ENCODE results near the gene SNRNP25.

Gene SNRNP25

GRCh38 chr16:63998-64913 is 10.6 kb downstream of the SNRNP25 start:
- no peak for DNase-seq

DNA sequence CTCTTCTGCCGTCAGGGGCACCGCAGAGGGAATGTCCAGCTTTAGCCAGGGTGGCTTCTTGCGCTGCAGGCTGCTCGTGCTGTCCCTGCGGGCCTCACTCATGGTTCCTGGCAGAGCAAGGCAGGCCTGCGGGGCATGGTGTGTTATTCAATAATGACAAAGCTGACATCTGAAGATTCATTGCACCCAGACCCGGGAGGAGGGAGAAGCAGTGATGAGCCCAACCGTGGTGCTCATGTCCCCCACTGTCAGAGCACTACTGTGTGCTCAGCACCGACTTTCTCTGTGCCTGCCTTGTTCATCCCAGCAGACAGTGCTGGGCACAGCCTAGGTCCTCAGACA is 11.3 kb downstream of the SNRNP25 start:
- no peak for DNase-seq

- peak; percentile 66 to 82 for DNase-seq
These were observed 12.1 kb downstream of the SNRNP25 start for GRCh38 chr16:65745-66144.

- no peak for DNase-seq
These were observed 12.9 kb downstream of the SNRNP25 start for GRCh38 chr16:66309-67182.

GRCh38 chr16:67183-67791 is 13.7 kb downstream of the SNRNP25 start:
- DNase-seq, result no peak

DNA sequence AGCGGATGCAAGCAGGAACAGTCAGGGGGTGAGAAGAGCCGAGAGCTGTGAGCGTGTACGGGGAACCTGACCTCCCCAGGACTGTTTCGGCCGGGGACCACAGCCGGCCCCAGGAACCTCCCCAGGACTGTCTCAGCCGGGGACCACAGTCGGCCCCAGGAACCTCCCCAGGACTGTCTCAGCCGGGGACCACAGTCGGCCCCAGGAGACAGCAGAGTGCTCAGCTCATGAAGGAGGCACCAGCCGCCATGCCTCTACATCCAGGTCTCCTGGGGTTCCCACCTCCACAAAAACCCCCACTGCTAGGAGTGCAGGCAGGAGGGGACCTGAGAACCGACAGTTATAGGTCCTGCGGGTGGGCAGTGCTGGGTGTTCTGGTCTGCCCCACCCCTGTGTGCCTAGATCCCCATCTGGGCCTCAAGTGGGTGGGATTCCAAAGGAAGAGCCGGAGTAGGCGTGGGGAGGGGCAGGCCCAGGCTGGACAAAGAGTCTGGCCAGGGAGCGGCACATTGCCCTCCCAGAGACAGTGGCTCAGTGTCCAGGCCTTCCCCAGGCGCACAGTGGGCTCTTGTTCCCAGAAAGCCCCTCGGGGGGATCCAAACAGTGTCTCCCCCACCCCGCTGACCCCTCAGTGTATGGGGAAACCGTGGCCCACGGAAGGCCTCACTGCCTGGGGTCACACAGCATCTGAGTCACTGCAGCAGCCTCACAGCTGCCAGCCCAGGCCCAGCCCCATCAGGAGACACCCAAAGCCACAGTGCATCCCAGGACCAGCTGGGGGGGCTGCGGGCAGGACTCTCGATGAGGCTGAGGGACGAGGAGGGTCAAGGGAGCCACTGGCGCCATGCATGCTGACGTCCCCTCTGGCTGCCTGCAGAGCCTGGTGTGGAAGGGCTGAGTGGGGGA is 14.5 kb downstream of the SNRNP25 start:
- no peak for DNase-seq

GRCh38 chr16:69181-69580 is 15.6 kb downstream of the SNRNP25 start:
- no peak for DNase-seq

DNA sequence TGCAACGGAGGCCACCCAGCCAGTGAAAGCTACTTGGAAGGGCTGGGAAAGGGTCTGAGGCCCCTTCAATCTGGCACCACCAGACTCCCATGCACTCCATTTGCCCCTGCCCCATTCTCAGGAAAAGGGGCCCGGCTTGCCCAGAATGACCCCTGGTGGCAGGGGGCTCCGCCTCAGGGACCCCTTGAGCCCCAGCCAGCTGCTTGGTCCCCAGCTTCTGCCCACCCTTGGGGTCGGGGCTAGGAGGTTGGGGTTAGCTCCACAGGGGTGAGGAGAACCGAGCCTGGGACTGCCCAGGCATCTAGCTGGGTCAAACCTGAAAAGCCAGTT is 17.5 kb downstream of the SNRNP25 start:
- DNase-seq, result no peak

- DNase-seq, result no peak
These were observed 18.1 kb downstream of the SNRNP25 start for GRCh38 chr16:71540-72401.

DNA sequence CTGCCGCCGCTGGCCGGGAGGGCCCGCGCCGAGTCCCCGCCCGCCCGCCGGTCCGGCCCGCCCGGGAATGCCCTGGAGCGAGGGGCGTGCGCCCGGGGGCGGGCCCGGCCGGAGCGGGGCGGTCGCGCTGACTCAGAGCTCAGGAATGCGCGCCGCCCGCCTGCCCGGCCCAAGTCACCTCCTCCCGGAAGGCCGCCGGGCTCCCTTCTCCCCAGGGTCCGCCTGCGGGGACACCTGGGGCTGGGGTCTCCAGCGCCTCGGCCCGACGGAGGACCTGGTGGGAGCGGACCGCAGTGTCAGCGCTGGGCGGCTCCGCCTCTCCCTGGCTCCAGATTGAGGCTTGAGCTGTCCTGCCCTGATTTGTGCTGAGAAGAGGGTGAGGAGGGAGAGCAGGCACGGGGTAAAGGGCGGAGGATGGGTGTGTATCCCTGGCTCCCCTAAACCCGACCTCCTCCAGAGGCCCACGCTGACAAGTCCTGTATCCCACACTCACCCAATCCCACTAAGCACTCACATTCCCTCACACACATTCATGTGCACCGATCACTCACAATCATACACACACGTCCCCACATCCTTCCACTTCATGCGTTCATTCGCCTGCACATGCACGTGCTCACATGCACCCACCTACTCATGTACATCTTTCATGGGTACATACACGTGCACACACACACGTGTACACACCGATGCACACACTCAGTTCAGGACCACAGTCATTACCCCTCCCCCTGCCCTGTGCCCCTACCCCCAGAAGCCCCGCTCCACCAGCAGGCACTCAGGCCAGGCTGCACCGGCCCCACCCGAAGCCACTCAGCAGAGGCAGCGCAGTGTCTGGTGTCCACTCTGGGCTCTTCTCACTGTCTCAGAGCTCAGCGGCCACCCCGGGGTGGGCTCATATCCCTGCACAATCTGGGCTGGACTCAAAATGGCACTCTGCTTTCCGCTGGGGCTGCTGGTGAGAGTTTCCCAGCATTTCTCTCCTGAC is 19.2 kb downstream of the SNRNP25 start, which contains the start of gene RHBDF1:
TSS of gene RHBDF1 (minus strand) at position 71 of the 988 bp plus-strand sequence. CDS start 7,616 bp downstream, outside the sequence.
- DNase-seq, result no peak

GRCh38 chr16:74051-74746 is 20.6 kb downstream of the SNRNP25 start:
- no peak for DNase-seq

- no peak for DNase-seq
These were observed 21.2 kb downstream of the SNRNP25 start for GRCh38 chr16:74747-75334.

GRCh38 chr16:75580-76501 is 22.2 kb downstream of the SNRNP25 start:
- DNase-seq, result no peak

GRCh38 chr16:76535-77272 is 23.1 kb downstream of the SNRNP25 start:
- peak in 1 of 2 experiments; percentile 19 for DNase-seq

DNA sequence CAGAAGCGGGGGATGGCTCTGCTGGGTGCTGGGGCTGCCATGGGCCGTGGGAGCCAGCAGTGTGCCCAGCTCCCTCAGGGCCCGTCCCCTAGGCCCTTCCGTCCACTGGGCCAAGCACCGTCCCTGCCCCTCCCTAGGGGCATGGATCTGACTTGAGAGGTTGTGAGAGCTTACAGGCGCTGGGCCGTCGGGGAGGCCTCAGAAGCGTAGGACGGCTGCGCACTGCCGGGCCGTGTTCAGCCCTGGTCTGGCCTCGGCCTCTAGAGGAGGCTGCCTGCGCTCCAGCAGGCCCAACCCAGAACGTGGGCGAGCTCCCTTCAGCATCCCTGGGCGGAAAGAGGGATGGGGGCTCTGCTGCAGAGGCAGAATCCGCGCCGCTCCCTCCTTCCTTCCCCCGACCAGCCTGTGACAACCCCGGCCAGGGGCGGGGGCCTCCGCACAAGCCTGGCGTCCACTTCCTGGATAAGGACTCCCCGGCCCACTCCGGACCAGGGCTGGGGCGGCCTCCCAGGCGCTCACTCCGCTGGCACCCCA is 23.7 kb downstream of the SNRNP25 start:
- no peak for DNase-seq

GRCh38 chr16:77807-78443 is 24.3 kb downstream of the SNRNP25 start, which contains the start of gene MPG:
MPG (plus strand) TSS chr16:78225; CDS start chr16:78310, 85 bp downstream.
- DNase-seq, result peak in 1 of 2 experiments; percentile 83
